ENCODE measurements around the gene LIMD2.

GRCh38 chr17:63682441-63682840 lies 17.5 kb downstream of the LIMD2 start:
- TF ChIP-seq POLR2AphosphoS5 (IDR thresholded peaks at IDR 0.05; ENCODE audit: low read depth, low read length) (no peak), BCL11A (IDR thresholded peaks at IDR 0.05; ENCODE audit: low read depth in 2 of 2, low read length in 2 of 2) (no peak), CHD1 (IDR thresholded peaks at IDR 0.05; ENCODE audit: low read depth, low read length) (no peak), SRF (IDR thresholded peaks at IDR 0.05; ENCODE audit: low read depth, low read length) (no peak), POLR2A (IDR thresholded peaks at IDR 0.05; ENCODE audit: control extremely low read depth in 1 of 2, low read depth in 2 of 2, low read length in 2 of 2) (no peak)
- TF ChIP-seq, protein P1, sequence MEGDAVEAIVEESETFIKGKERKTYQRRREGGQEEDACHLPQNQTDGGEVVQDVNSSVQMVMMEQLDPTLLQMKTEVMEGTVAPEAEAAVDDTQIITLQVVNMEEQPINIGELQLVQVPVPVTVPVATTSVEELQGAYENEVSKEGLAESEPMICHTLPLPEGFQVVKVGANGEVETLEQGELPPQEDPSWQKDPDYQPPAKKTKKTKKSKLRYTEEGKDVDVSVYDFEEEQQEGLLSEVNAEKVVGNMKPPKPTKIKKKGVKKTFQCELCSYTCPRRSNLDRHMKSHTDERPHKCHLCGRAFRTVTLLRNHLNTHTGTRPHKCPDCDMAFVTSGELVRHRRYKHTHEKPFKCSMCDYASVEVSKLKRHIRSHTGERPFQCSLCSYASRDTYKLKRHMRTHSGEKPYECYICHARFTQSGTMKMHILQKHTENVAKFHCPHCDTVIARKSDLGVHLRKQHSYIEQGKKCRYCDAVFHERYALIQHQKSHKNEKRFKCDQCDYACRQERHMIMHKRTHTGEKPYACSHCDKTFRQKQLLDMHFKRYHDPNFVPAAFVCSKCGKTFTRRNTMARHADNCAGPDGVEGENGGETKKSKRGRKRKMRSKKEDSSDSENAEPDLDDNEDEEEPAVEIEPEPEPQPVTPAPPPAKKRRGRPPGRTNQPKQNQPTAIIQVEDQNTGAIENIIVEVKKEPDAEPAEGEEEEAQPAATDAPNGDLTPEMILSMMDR (IDR thresholded peaks at IDR 0.05; ENCODE audit: control extremely low read depth in 1 of 3, insufficient read depth in 1 of 3, low read depth in 1 of 3, low read length in 3 of 3): no peak
